PC-9 (cell line): ENCODE measurements around the gene ZEB2.

Experiments
- CTCF ChIP-seq: fragments of 200-600 bp; sonication (generic); conservative IDR thresholded peaks from 2 replicates; pipeline ENCODE4 v1.6.1; 2017; ENCODE audit warnings: mixed run types, antibody characterized with exemption, mild to moderate bottlenecking, moderate library complexity
- EZH2 ChIP-seq: fragments of 200-600 bp; sonication (generic); IDR thresholded peaks from 2 replicates; pipeline ENCODE4 v1.8.0; 2017; ENCODE audit warnings: antibody characterized with exemption, low read depth

- TF ChIP-seq EZH2 (no peak), CTCF (no peak)
Observed at GRCh38 chr2:144437636-144438035, 82.3 kb downstream of the ZEB2 start.
